SU-DHL-6 (cell line): Measurements from ENCODE around the gene RELL1.

ENCODE experiments used
- H2AFZ ChIP-seq: fragments of 200-600 bp; sonication (generic); 2 replicates; pipeline ENCODE4 v1.6.1; 2014; ENCODE audit warnings: low read depth, mild to moderate bottlenecking, moderate library complexity, mixed read lengths, antibody characterized with exemption, low read length; ENCODE audit not compliant: severe bottlenecking
- H3F3A ChIP-seq: fragments of 200-600 bp; shearing (Covaris generic); 2 replicates; pipeline ENCODE4 v1.6.0; 2016; ENCODE audit warnings: antibody characterized with exemption, mild to moderate bottlenecking; ENCODE audit not compliant: insufficient read depth
- H3K27ac ChIP-seq: fragments of 200-600 bp; sonication (generic); 2 replicates; pipeline ENCODE4 v1.5.1; 2016; ENCODE audit warnings: low read depth, mild to moderate bottlenecking, low read length, moderate library complexity, mixed read lengths
- H3K27me3 ChIP-seq: fragments of 200-600 bp; sonication (generic), shearing (Covaris generic); 2 replicates; pipeline ENCODE4 v1.6.0; 2014; ENCODE audit warnings: mild to moderate bottlenecking, low read length
- H3K36me3 ChIP-seq: fragments of 200-600 bp; sonication (generic); 2 replicates; pipeline ENCODE4 v1.6.1; 2014; ENCODE audit warnings: mild to moderate bottlenecking, low read length, mixed read lengths
- H3K4me2 ChIP-seq: fragments of 300-600, 200-600 bp; shearing (Covaris generic), sonication (generic); 2 replicates; pipeline ENCODE4 v1.6.0; 2014; ENCODE audit warnings: low read length, low read depth, mild to moderate bottlenecking; ENCODE audit not compliant: poor library complexity, severe bottlenecking
- H3K4me3 ChIP-seq: fragments of 200-600 bp; sonication (generic); 2 replicates; pipeline ENCODE4 v1.5.1; 2014; ENCODE audit warnings: antibody characterized with exemption, low read length, mild to moderate bottlenecking, mixed read lengths; ENCODE audit not compliant: insufficient read depth, poor library complexity, severe bottlenecking
- H3K79me2 ChIP-seq: fragments of 200-600 bp; sonication (generic); 2 replicates; pipeline ENCODE4 v1.6.1; 2014; ENCODE audit warnings: mild to moderate bottlenecking, low read length, moderate library complexity; ENCODE audit not compliant: insufficient read depth
- H3K9ac ChIP-seq: fragments of 200-600 bp; sonication (generic); 2 replicates; pipeline ENCODE4 v1.7.0; 2014; ENCODE audit warnings: mild to moderate bottlenecking, low read length
- H3K9me2 ChIP-seq: fragments of 200-600 bp; sonication (generic); replicated peaks from 2 replicates; pipeline ENCODE4 v1.6.1; 2014; ENCODE audit warnings: low read length; ENCODE audit not compliant: insufficient read depth
- H3K9me3 ChIP-seq: fragments of 200-600 bp; sonication (generic); 2 replicates; pipeline ENCODE4 v1.6.1; 2014; ENCODE audit warnings: low read length, mixed read lengths; ENCODE audit not compliant: insufficient read depth
- H4K20me1 ChIP-seq: fragments of 200-600 bp; sonication (generic); 2 replicates; pipeline ENCODE4 v1.6.1; 2014; ENCODE audit warnings: low read depth, mild to moderate bottlenecking, antibody characterized with exemption, low read length, moderate library complexity, mixed read lengths
- CTCF ChIP-seq: fragments of 200-600 bp; sonication (generic); IDR thresholded peaks from one replicate; pipeline ENCODE4 v1.5.1; 2017; ENCODE audit warnings: antibody characterized with exemption, mild to moderate bottlenecking, low read length, moderate library complexity; ENCODE audit not compliant: insufficient read depth, poor library complexity, severe bottlenecking
- EZH2phosphoT487 ChIP-seq: fragments of 200-600 bp; sonication (generic), shearing (Covaris generic); conservative IDR thresholded peaks from 2 replicates; pipeline ENCODE4 v1.6.1; 2018; ENCODE audit warnings: mild to moderate bottlenecking, antibody characterized with exemption, low read length, moderate library complexity, mixed read lengths

Gene RELL1

DNA sequence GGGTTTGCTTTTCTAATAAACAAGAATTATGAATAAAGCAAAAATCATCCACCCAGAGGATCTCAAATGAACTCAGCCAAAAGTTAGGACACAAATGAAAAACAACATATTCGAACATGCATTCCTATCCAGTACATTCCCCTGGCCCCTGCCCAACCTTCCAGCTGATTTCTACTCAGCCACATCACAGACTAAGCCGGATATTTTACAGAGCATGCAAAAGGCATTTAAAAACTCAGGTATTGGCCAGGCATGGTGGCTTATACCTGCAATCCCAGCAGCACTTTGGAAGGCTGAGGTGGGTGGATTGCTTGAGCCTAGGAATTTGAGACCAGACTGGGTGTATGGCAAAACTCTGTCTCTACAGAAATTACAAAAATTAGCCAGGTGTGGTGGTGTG lies 54.6 kb downstream of the RELL1 start:
- no peaks in the 10 kb centered on the region for H3K79me2 ChIP-seq
- TF ChIP-seq EZH2phosphoT487 (no peak), CTCF (no peak)

DNA sequence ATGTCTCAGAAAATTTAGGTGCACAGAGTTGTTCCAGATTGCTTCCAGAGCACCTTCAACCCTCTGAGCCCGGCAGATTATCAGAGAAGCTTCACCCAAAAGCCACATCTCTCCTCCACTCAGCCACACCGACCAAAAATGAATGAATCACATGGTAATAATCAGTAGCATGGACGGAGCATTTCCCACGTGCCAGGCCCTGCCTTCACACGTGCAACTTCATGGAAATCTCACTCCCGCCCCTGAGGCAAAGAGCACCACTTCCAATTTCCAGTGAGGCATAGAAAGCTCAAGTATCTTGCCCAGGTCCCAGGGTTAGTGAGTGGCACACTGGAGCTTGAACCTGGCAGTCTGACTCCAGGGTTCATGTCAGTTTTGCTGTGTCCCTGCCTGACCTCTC lies 56.5 kb downstream of the RELL1 start:
- no peaks in the 10 kb centered on the region for H3K36me3 ChIP-seq
- H3K27me3 ChIP-seq: no peaks in the 10 kb centered on the region
- no peak overlapping the region for H3K27ac ChIP-seq
- no peak for TF ChIP-seq CTCF
- no peak for TF ChIP-seq EZH2phosphoT487
- H3K4me2 ChIP-seq: no peak overlapping the region
- H3K79me2 ChIP-seq: no peaks in the 10 kb centered on the region
- no peaks in the 10 kb centered on the region for H4K20me1 ChIP-seq
- H2AFZ ChIP-seq: no peak overlapping the region
- H3K9ac ChIP-seq: no peak overlapping the region
- H3K4me3 ChIP-seq: no peak overlapping the region
- H3K9me3 ChIP-seq: no peaks in the 10 kb centered on the region
- no peaks in the 10 kb centered on the region for H3K9me2 ChIP-seq
- no peaks in the 10 kb centered on the region for H3F3A ChIP-seq

More for the DNA sequence above, 54.6 kb downstream of the RELL1 start:
- Histone ChIP-seq H4K20me1 (no peaks in the 10 kb centered on the region), H3K27me3 (no peaks in the 10 kb centered on the region), H3K4me3 (no peak overlapping the region), H3K4me2 (no peak overlapping the region), H3K27ac (no peak overlapping the region), H3K9me3 (no peaks in the 10 kb centered on the region), H2AFZ (no peak overlapping the region), H3K36me3 (no peaks in the 10 kb centered on the region), H3F3A (no peaks in the 10 kb centered on the region), H3K9me2 (no peaks in the 10 kb centered on the region), H3K9ac (no peak overlapping the region)

- no peaks in the 10 kb centered on the region for H3F3A ChIP-seq
- no peak overlapping the region for H2AFZ ChIP-seq
- no peak overlapping the region for H3K27ac ChIP-seq
- no peak overlapping the region for H3K9ac ChIP-seq
- H3K4me3 ChIP-seq: no peak overlapping the region
- no peaks in the 10 kb centered on the region for H4K20me1 ChIP-seq
- H3K4me2 ChIP-seq: no peak overlapping the region
- TF ChIP-seq EZH2phosphoT487 (no peak), CTCF (no peak)
- H3K36me3 ChIP-seq: no peaks in the 10 kb centered on the region
- no peaks in the 10 kb centered on the region for H3K79me2 ChIP-seq
- no peaks in the 10 kb centered on the region for H3K9me2 ChIP-seq
- H3K27me3 ChIP-seq: no peaks in the 10 kb centered on the region
- H3K9me3 ChIP-seq: no peaks in the 10 kb centered on the region
Observed at GRCh38 chr4:37628977-37629609, 57.1 kb downstream of the RELL1 start.
